ENCODE data around the gene DUSP15.
"Not testable (repeated sequence)": the region's sequence is repeated elsewhere in the genome, so short reads cannot be mapped to it uniquely, and the experiment has no call there.

DUSP15 gene

GRCh38 chr20:31820228-31820627 lies 50.1 kb downstream of the DUSP15 start:
- no peak for DNase-seq

GRCh38 chr20:31819083-31819784 lies 51.1 kb downstream of the DUSP15 start, which contains the start of gene MYLK2:
Gene MYLK2 (plus strand): TSS chr20:31819356. CDS start chr20:31819581, 225 bp downstream.
- DNase-seq = no peak

- no peak for DNase-seq
Measured at GRCh38 chr20:31818376-31818908, 51.9 kb downstream of the DUSP15 start.

GRCh38 chr20:31817461-31817860 lies 52.9 kb downstream of the DUSP15 start:
- DNase-seq = no peak

- no peak for DNase-seq
Measured at GRCh38 chr20:31816221-31816620, 54.1 kb downstream of the DUSP15 start.

- peak in 1 of 3 donors; percentile 15 for DNase-seq
Measured at GRCh38 chr20:31815408-31816188, 54.7 kb downstream of the DUSP15 start.

GRCh38 chr20:31814142-31814541 lies 56.2 kb downstream of the DUSP15 start:
- DNase-seq = not testable (repeated sequence)

- DNase-seq = no peak
Measured at GRCh38 chr20:31813611-31814010, 56.7 kb downstream of the DUSP15 start.

GRCh38 chr20:31811796-31812728 lies 58.3 kb downstream of the DUSP15 start:
- DNase-seq = no peak

GRCh38 chr20:31811198-31811597 lies 59.1 kb downstream of the DUSP15 start:
- DNase-seq = no peak

All from suppressor macrophage treated with lipopolysaccharide for 1 hour (primary cell).